Measurements from ENCODE around the gene RALY. TPM values are rescaled to one million over a fixed set of nuclear protein-coding genes. Genes with fewer than 3 reads are reported as not detected.

The RALY gene
- polyA plus RNA-seq, 2 of the 4 experiments (the other 2 are of a cell fraction) = 63.4 to 102 TPM

GRCh38 chr20:34045930-34046725, 52.4 kb downstream of the RALY start (continued):
- TF ChIP-seq HOXB13 (CRISPR knock-in tag; IDR thresholded peaks at IDR 0.05; ENCODE audit: low read depth) = no peak
- TF ChIP-seq REST (IDR thresholded peaks at IDR 0.05) = no peak

- ATAC-seq = no peak
- TF ChIP-seq MAFK (IDR thresholded peaks at IDR 0.05; ENCODE audit: partially characterized antibody) = peak; percentile 46
- no peak for TF ChIP-seq CBX8 (IDR thresholded peaks at IDR 0.05)
- Histone ChIP-seq H3K27ac (no peak overlapping the region), H3K4me3 (no peak overlapping the region), H3K4me1 (peaks cover 12% of the 10 kb centered on the region; the same call in 2 of the 3 replicates), H3K9me3 (no peaks in the 10 kb centered on the region), H3K4me2 (no peak overlapping the region)
- 94% methylated on average over 7 of the region's 7 CpGs for WGBS (ENCODE audit: missing lambda C conversion rate)
- ChIA-PET POLR2A (no interaction called here), CTCF (interaction anchor here (0.7 to 5.3 kb wide), 10 partner anchors 9 to 394 kb away, joined by 3 to 30 read pairs (median 3); no protein-coding TSS in a partner anchor)
- no peak for FAIRE-seq
- no peak for DNase-seq (ENCODE audit: low read depth in 1 of 2, low spot score in 1 of 2)
Observed at GRCh38 chr20:34047010-34047687, 53.4 kb downstream of the RALY start.

GRCh38 chr20:34047917-34048316, 54.2 kb downstream of the RALY start:
- CTCF ChIA-PET = interaction anchor here (0.7 to 5.3 kb wide), 7 partner anchors 10 to 394 kb away, joined by 3 to 30 read pairs (median 3); no protein-coding TSS in a partner anchor
- no peak for ATAC-seq
- TF ChIP-seq FOSL2 (IDR thresholded peaks at IDR 0.05) (no peak), FOSL2 (CRISPR knock-in tag; IDR thresholded peaks at IDR 0.05) (no peak), JUN (IDR thresholded peaks at IDR 0.05) (no peak)
- Histone ChIP-seq H3K9me3 (no peaks in the 10 kb centered on the region), H3K4me3 (no peak overlapping the region), H3K4me1 (peaks cover 12% of the 10 kb centered on the region; the same call in 2 of the 3 replicates), H3K4me2 (no peak overlapping the region), H3K27ac (no peak overlapping the region)
- DNase-seq (ENCODE audit: low read depth in 1 of 2, low spot score in 1 of 2) = no peak
- no peak for FAIRE-seq
- POLR2A ChIA-PET = interaction anchor here (0.6 kb wide), 2 partner anchors 31 to 54 kb away, joined by 3 read pairs; partner anchors contain the start of gene RALY
- WGBS (ENCODE audit: missing lambda C conversion rate) = 95% methylated on average over 4 of the region's 4 CpGs

- no peak overlapping the region for H3K4me3 ChIP-seq
- TF ChIP-seq NPAS2 (CRISPR knock-in tag; IDR thresholded peaks at IDR 0.05; ENCODE audit: borderline replicate concordance) (no peak), CBX2 (IDR thresholded peaks at IDR 0.05; ENCODE audit: borderline replicate concordance, low read depth) (no peak), JUN (IDR thresholded peaks at IDR 0.05) (no peak), RARB (CRISPR knock-in tag; IDR thresholded peaks at IDR 0.05) (no peak), SMC3 (IDR thresholded peaks at IDR 0.05) (no peak), HOXB13 (CRISPR knock-in tag; IDR thresholded peaks at IDR 0.05; ENCODE audit: low read depth) (no peak), NFE2L2 (conservative IDR thresholded peaks at IDR 0.05; ENCODE audit: low read length) (no peak), MAFK (IDR thresholded peaks at IDR 0.05; ENCODE audit: partially characterized antibody) (no peak), CHD2 (IDR thresholded peaks at IDR 0.05; ENCODE audit: low read length, partially characterized antibody) (no peak), HOXB5 (CRISPR knock-in tag; IDR thresholded peaks at IDR 0.05) (no peak), KDM1A (IDR thresholded peaks at IDR 0.05; ENCODE audit: low read depth) (no peak), RCOR1 (IDR thresholded peaks at IDR 0.05; ENCODE audit: low read depth, low read length) (no peak), ZFP36 (IDR thresholded peaks at IDR 0.05; ENCODE audit: borderline replicate concordance, partially characterized antibody) (no peak), ESRRA (IDR thresholded peaks at IDR 0.05; ENCODE audit: borderline replicate concordance, low read length) (no peak)
- WGBS (ENCODE audit: missing lambda C conversion rate) = 79% methylated on average over 1 of the region's 1 CpG
- no peak for FAIRE-seq
- no peak for ATAC-seq
- POLR2A ChIA-PET = no interaction called here
- no peak for DNase-seq (ENCODE audit: low read depth in 1 of 2, low spot score in 1 of 2)
- CTCF ChIA-PET = interaction anchor here (0.9 to 5.3 kb wide), 2 partner anchors 9 to 20 kb away, joined by 3 to 30 read pairs; no protein-coding TSS in a partner anchor
- H3K27ac ChIP-seq = no peak overlapping the region
- H3K4me1 ChIP-seq = peaks cover 12% of the 10 kb centered on the region; the same call in 2 of the 3 replicates
- no peaks in the 10 kb centered on the region for H3K9me3 ChIP-seq
- H3K4me2 ChIP-seq = no peak overlapping the region
Observed at GRCh38 chr20:34049389-34049788, 55.7 kb downstream of the RALY start.
